HCT116 (cell line): ENCODE measurements around the gene WIPF3. TPM values are rescaled to one million over a fixed set of nuclear protein-coding genes. Genes with fewer than 3 reads are reported as not detected.

Source experiments
- ATAC-seq: fragments of 200-7000 bp; cut with Tn5 transposase; 2 replicates; pipeline ENCODE4 v1.9.1; 2020; ENCODE audit warnings: mild to moderate bottlenecking, moderate library complexity
- BruUV-seq: library from RNA; stranded (reverse); fragments of 400-500 nt; replicated peaks from 2 replicates; lab custom pipeline; 2021; lab: Mats Ljungman, UMichigan
- CTCF ChIA-PET: fragments of 300-600 bp; sonication (Branson Sonifier 250); formaldehyde crosslinking; loops from one replicate; lab custom pipeline; 2021; ENCODE audit warnings: antibody characterized with exemption; lab: Charles Lee
- POLR2A ChIA-PET: fragments of 300-600, 350-600 bp; sonication (Branson Sonifier 250); formaldehyde crosslinking; loops from one replicate; lab custom pipeline; 2021; ENCODE audit warnings: antibody characterized with exemption; lab: Charles Lee
- RAD21 ChIA-PET, 2 experiments: fragments of 300-600 bp; sonication (Branson Sonifier 250); formaldehyde crosslinking; loops; one replicate each; lab custom pipeline; 2023; ENCODE audit warnings: low total read pairs in 2 of 2; ENCODE audit not compliant: uncharacterized antibody in 2 of 2, unreplicated experiment in 2 of 2, low non-redundant PET in 1 of 2; lab: Charles Lee
- DNase-seq: peaks from one replicate; pipeline ENCODE4 v3.0.0-alpha.2; 2010; ENCODE audit warnings: low read depth, low spot score
- H2AFZ ChIP-seq: fragments of 200-600 bp; shearing (Covaris generic), sonication (generic); 2 replicates; pipeline ENCODE4 v1.6.1; 2017; ENCODE audit warnings: low read depth, mixed run types, mixed read lengths, antibody characterized with exemption, low read length; ENCODE audit not compliant: poor library complexity, severe bottlenecking
- H3K27ac ChIP-seq: 2 replicates; pipeline ENCODE4 v1.5.1; 2012; ENCODE audit warnings: low read depth, low read length
- H3K27me3 ChIP-seq: fragments of 200-600 bp; sonication (generic); 2 replicates; pipeline ENCODE4 v1.6.1; 2016; ENCODE audit warnings: mixed run types, low read length, mixed read lengths; ENCODE audit not compliant: insufficient read depth
- H3K36me3 ChIP-seq, 2 experiments: fragments of 200-500 bp in 1 of 2; fragments of 200-600 bp in 1 of 2; sonication (Bioruptor generic) in 1 of 2; sonication (generic) in 1 of 2; 2 replicates each; pipeline versions ENCODE4 v1.5.1 to v1.6.1; 2014 to 2016; ENCODE audit warnings: low read length in 2 of 2, inconsistent platforms in 1 of 2, mixed read lengths in 1 of 2, mixed run types in 1 of 2; ENCODE audit not compliant: insufficient read depth in 2 of 2, control insufficient read depth in 1 of 2
- H3K4me1 ChIP-seq, 2 experiments: fragments of 200-600 bp in 1 of 2; sonication (generic) in 1 of 2; 2 replicates each; pipeline versions ENCODE4 v1.5.1 to v1.6.1; 2012 to 2017; ENCODE audit warnings: low read length in 2 of 2, inconsistent platforms in 1 of 2, mild to moderate bottlenecking in 1 of 2, mixed read lengths in 1 of 2, mixed run types in 1 of 2, moderate library complexity in 1 of 2; ENCODE audit not compliant: insufficient read depth in 2 of 2, control insufficient read depth in 1 of 2
- H3K4me2 ChIP-seq: fragments of 200-600 bp; sonication (generic); 2 replicates; pipeline ENCODE4 v1.6.1; 2017; ENCODE audit warnings: mixed run types, low read length, mixed read lengths
- H3K4me3 ChIP-seq, 2 experiments: fragments of 200-600 bp in 1 of 2; sonication (generic) in 1 of 2; replicated peaks in 1 of 2; 2 replicates each; pipeline ENCODE4 v1.5.1; 2011 to 2016; ENCODE audit warnings: low read length in 2 of 2, control low read depth in 1 of 2, low read depth in 1 of 2, mild to moderate bottlenecking in 1 of 2, mixed read lengths in 1 of 2, mixed run types in 1 of 2
- H3K79me2 ChIP-seq: fragments of 200-600 bp; sonication (generic); 2 replicates; pipeline ENCODE4 v1.6.1; 2017; ENCODE audit warnings: mild to moderate bottlenecking, mixed run types, low read length, moderate library complexity, mixed read lengths; ENCODE audit not compliant: insufficient read depth
- H3K9ac ChIP-seq: fragments of 200-600 bp; sonication (generic); 2 replicates; pipeline ENCODE4 v1.6.1; 2016; ENCODE audit warnings: low read length, mixed read lengths
- H3K9me2 ChIP-seq: fragments of 200-600 bp; sonication (generic), shearing (Covaris generic); 2 replicates; pipeline ENCODE4 v1.6.1; 2017; ENCODE audit warnings: mixed run types, mild to moderate bottlenecking, moderate library complexity; ENCODE audit not compliant: insufficient read depth
- H3K9me3 ChIP-seq, 2 experiments: fragments of 200-500 bp in 1 of 2; fragments of 200-600 bp in 1 of 2; sonication (Bioruptor generic) in 1 of 2; sonication (generic) in 1 of 2; 2 replicates each; pipeline ENCODE4 v1.6.1; 2014 to 2017; ENCODE audit warnings: low read length in 2 of 2, mixed read lengths in 2 of 2, inconsistent platforms in 1 of 2, low read depth in 1 of 2, mild to moderate bottlenecking in 1 of 2, mixed run types in 1 of 2, moderate library complexity in 1 of 2; ENCODE audit not compliant: control insufficient read depth in 1 of 2, insufficient read depth in 1 of 2
- H4K20me1 ChIP-seq: fragments of 200-600 bp; sonication (generic), shearing (Covaris generic); 2 replicates; pipeline ENCODE4 v1.6.1; 2017; ENCODE audit warnings: mixed run types, mild to moderate bottlenecking, moderate library complexity; ENCODE audit not compliant: insufficient read depth
- CBX3 ChIP-seq: IDR thresholded peaks from 2 replicates; pipeline ENCODE4 v1.6.1; 2012; ENCODE audit warnings: low read depth
- ELF1 ChIP-seq: IDR thresholded peaks from 2 replicates; pipeline ENCODE4 v1.6.1; 2012; ENCODE audit warnings: low read depth, borderline replicate concordance
- EZH2phosphoT487 ChIP-seq: fragments of 200-600 bp; IDR thresholded peaks from 2 replicates; pipeline ENCODE4 v1.6.1; 2018; ENCODE audit warnings: antibody characterized with exemption, borderline replicate concordance
- FOSL1 ChIP-seq: IDR thresholded peaks from 2 replicates; pipeline ENCODE4 v1.6.1; 2012; ENCODE audit warnings: low read depth
- POLR2AphosphoS5 ChIP-seq: IDR thresholded peaks from 2 replicates; pipeline ENCODE4 v1.6.1; 2011; ENCODE audit warnings: mild to moderate bottlenecking, low read depth, low read length, moderate library complexity
- SIN3A ChIP-seq: IDR thresholded peaks from 2 replicates; pipeline ENCODE4 v1.6.1; 2012; ENCODE audit warnings: low read depth
- TCF7L2 ChIP-seq: IDR thresholded peaks from 2 replicates; pipeline ENCODE4 v1.7.0; 2011; ENCODE audit warnings: borderline replicate concordance, inconsistent platforms; ENCODE audit not compliant: insufficient read depth, insufficient read length; ENCODE audit errors: extremely low read depth
- YY1 ChIP-seq: IDR thresholded peaks from 2 replicates; pipeline ENCODE4 v1.6.1; 2011; ENCODE audit warnings: low read length, low read depth, moderate library complexity, mild to moderate bottlenecking; ENCODE audit not compliant: insufficient replicate concordance; ENCODE audit errors: extremely low read depth
- ZFX ChIP-seq: fragments of 450-650 bp; IDR thresholded peaks from 2 replicates; pipeline ENCODE4 v1.6.1; 2017
- ZNF274 ChIP-seq: fragments of 200-500 bp; sonication (Bioruptor generic); IDR thresholded peaks from 2 replicates; pipeline ENCODE4 v1.6.1; 2014; ENCODE audit warnings: mild to moderate bottlenecking, low read depth, low read length, inconsistent platforms
- intact Hi-C: fragments of 100-400 bp; cut with micrococcal nuclease; formaldehyde crosslinking; loops from 2 replicates; pipeline ENCODE4 v1.10.0; 2022
- total RNA-seq: library from RNA; stranded (reverse); gene quantifications from one replicate; pipeline ENCODE4 v1.2.1, GENCODE V29; 2021; ENCODE audit not compliant: unreplicated experiment
- TF ChIP-seq, protein P1 (sequence below): IDR thresholded peaks from 2 replicates; pipeline ENCODE4 v1.6.1; 2011; ENCODE audit warnings: mild to moderate bottlenecking, low read length, moderate library complexity; ENCODE audit not compliant: insufficient replicate concordance; ENCODE audit errors: extremely low read depth
- TF ChIP-seq, protein P2 (sequence below), 3 experiments: fragments of 200-600 bp in 1 of 3; sonication (generic) in 1 of 3; IDR thresholded peaks in 2 of 3; conservative IDR thresholded peaks in 1 of 3; 2 replicates each; pipeline ENCODE4 v1.5.1; 2012 to 2017; ENCODE audit warnings: low read depth in 2 of 3, low read length in 2 of 3, antibody characterized with exemption in 1 of 3, borderline replicate concordance in 1 of 3, control low read depth in 1 of 3, mild to moderate bottlenecking in 1 of 3, mixed read lengths in 1 of 3, mixed run types in 1 of 3, moderate library complexity in 1 of 3; ENCODE audit not compliant: insufficient read depth in 1 of 3
- TF ChIP-seq, protein P3 (sequence below): IDR thresholded peaks from 2 replicates; pipeline ENCODE4 v1.6.1; 2012; ENCODE audit warnings: low read depth

The WIPF3 gene
- total RNA-seq, 1 experiment from 2014 or later: 8.6 TPM

DNA sequence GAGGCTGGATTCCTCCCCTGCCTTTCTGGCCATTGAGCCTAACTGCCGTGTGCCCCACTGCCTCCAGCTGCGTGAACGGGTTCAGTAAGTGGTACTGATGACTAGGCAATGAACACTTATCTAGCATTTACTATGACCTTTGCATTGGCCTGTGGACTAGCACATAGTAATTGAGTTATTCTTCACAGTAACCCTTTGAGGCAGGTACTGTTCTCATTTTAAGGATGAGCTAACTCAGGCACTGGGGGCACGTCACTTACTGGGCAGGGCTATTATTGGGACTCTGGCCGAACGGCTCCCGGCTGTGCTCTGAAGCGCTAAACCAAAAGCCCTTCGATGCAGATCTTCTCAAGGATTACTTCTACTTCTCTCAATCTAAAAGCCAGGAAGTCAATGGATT lies 38.3 kb downstream of the WIPF3 start:
- Histone ChIP-seq H3K36me3 (no peaks in the 10 kb centered on the region), H3K79me2 (no peaks in the 10 kb centered on the region), H3K4me3 (no peak overlapping the region), H2AFZ (no peak overlapping the region), H3K9me3 (no peaks in the 10 kb centered on the region), H3K9me2 (no peaks in the 10 kb centered on the region)
- POLR2A ChIA-PET: no interaction called here
- TF ChIP-seq EZH2phosphoT487 (no peak), ZNF274 (no peak)
- TF ChIP-seq, all 23 proteins: peak for 0
- H3K4me2 ChIP-seq: no peak overlapping the region
- intact Hi-C loops: no loop called here
- CTCF ChIA-PET: no interaction called here
- RAD21 ChIA-PET: no interaction called here
- H3K27ac ChIP-seq: no peak overlapping the region
- ATAC-seq (no peak), DNase-seq (no peak)
- no peaks in the 10 kb centered on the region for H4K20me1 ChIP-seq
- H3K9ac ChIP-seq: no peak overlapping the region
- no TSS peak for BruUV-seq
- H3K27me3 ChIP-seq: no peaks in the 10 kb centered on the region
- H3K4me1 ChIP-seq: no peaks in the 10 kb centered on the region

DNA sequence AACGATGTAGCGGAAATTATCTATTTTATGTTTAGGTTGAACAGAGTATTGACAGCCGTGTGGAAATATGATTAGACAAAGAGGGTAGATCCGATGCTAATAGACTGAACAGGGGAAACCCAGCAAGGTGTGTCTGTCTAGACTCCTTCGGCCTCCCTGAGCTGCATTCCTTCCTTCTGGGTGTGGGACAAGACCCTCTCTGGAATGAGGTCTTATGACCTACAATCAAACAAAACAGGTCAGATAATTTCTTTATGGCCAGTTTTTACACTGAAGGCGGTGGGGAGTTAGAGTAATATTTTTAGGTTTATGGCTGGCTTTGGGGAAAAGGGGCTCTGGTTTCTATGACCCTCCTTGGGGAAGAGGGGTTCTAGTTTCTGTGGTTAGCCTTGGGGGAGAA lies 41.2 kb downstream of the WIPF3 start:
- Histone ChIP-seq H3K4me1 (no peaks in the 10 kb centered on the region), H3K79me2 (no peaks in the 10 kb centered on the region), H3K27ac (no peak overlapping the region), H3K9me3 (no peaks in the 10 kb centered on the region), H4K20me1 (no peaks in the 10 kb centered on the region), H3K4me2 (no peak overlapping the region), H3K36me3 (no peaks in the 10 kb centered on the region), H3K27me3 (no peaks in the 10 kb centered on the region), H3K9ac (no peak overlapping the region), H3K9me2 (no peaks in the 10 kb centered on the region), H3K4me3 (no peak overlapping the region), H2AFZ (no peak overlapping the region)
- ChIA-PET POLR2A (no interaction called here), RAD21 (no interaction called here), CTCF (no interaction called here)
- DNase-seq (no peak), ATAC-seq (no peak)
- no TSS peak for BruUV-seq
- intact Hi-C loops: loop anchor here (2.0 kb wide), 1 partner anchor 67 kb away; no protein-coding TSS in a partner anchor
- TF ChIP-seq FOSL1: no peak
- TF ChIP-seq CBX3: no peak
- TF ChIP-seq YY1: no peak
- TF ChIP-seq, protein P1, sequence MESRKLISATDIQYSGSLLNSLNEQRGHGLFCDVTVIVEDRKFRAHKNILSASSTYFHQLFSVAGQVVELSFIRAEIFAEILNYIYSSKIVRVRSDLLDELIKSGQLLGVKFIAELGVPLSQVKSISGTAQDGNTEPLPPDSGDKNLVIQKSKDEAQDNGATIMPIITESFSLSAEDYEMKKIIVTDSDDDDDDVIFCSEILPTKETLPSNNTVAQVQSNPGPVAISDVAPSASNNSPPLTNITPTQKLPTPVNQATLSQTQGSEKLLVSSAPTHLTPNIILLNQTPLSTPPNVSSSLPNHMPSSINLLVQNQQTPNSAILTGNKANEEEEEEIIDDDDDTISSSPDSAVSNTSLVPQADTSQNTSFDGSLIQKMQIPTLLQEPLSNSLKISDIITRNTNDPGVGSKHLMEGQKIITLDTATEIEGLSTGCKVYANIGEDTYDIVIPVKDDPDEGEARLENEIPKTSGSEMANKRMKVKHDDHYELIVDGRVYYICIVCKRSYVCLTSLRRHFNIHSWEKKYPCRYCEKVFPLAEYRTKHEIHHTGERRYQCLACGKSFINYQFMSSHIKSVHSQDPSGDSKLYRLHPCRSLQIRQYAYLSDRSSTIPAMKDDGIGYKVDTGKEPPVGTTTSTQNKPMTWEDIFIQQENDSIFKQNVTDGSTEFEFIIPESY: no peak
- TF ChIP-seq, protein P2, sequence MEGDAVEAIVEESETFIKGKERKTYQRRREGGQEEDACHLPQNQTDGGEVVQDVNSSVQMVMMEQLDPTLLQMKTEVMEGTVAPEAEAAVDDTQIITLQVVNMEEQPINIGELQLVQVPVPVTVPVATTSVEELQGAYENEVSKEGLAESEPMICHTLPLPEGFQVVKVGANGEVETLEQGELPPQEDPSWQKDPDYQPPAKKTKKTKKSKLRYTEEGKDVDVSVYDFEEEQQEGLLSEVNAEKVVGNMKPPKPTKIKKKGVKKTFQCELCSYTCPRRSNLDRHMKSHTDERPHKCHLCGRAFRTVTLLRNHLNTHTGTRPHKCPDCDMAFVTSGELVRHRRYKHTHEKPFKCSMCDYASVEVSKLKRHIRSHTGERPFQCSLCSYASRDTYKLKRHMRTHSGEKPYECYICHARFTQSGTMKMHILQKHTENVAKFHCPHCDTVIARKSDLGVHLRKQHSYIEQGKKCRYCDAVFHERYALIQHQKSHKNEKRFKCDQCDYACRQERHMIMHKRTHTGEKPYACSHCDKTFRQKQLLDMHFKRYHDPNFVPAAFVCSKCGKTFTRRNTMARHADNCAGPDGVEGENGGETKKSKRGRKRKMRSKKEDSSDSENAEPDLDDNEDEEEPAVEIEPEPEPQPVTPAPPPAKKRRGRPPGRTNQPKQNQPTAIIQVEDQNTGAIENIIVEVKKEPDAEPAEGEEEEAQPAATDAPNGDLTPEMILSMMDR (IDR thresholded peaks at IDR 0.05 in 2 of 3, conservative IDR thresholded peaks at IDR 0.05 in 1 of 3; ENCODE audit: borderline replicate concordance in 1 of 3, insufficient read depth in 1 of 3, low read depth in 2 of 3, low read length in 2 of 3): no peak
- no peak for TF ChIP-seq SIN3A
- no peak for TF ChIP-seq ELF1
- TF ChIP-seq TCF7L2: no peak
- TF ChIP-seq POLR2AphosphoS5: no peak
- TF ChIP-seq ZFX: no peak
- TF ChIP-seq, protein P3, sequence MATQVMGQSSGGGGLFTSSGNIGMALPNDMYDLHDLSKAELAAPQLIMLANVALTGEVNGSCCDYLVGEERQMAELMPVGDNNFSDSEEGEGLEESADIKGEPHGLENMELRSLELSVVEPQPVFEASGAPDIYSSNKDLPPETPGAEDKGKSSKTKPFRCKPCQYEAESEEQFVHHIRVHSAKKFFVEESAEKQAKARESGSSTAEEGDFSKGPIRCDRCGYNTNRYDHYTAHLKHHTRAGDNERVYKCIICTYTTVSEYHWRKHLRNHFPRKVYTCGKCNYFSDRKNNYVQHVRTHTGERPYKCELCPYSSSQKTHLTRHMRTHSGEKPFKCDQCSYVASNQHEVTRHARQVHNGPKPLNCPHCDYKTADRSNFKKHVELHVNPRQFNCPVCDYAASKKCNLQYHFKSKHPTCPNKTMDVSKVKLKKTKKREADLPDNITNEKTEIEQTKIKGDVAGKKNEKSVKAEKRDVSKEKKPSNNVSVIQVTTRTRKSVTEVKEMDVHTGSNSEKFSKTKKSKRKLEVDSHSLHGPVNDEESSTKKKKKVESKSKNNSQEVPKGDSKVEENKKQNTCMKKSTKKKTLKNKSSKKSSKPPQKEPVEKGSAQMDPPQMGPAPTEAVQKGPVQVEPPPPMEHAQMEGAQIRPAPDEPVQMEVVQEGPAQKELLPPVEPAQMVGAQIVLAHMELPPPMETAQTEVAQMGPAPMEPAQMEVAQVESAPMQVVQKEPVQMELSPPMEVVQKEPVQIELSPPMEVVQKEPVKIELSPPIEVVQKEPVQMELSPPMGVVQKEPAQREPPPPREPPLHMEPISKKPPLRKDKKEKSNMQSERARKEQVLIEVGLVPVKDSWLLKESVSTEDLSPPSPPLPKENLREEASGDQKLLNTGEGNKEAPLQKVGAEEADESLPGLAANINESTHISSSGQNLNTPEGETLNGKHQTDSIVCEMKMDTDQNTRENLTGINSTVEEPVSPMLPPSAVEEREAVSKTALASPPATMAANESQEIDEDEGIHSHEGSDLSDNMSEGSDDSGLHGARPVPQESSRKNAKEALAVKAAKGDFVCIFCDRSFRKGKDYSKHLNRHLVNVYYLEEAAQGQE: no peak
